Neural progenitor cell (in vitro differentiated cells): Measurements from ENCODE around the gene S100B. TPM values are rescaled to one million over a fixed set of nuclear protein-coding genes. Genes with fewer than 3 reads are reported as not detected.

Source experiments
- DNase-seq: peaks from one replicate; pipeline ENCODE4 v3.0.0-alpha.2; 2016; ENCODE audit warnings: low spot score
- H2AFZ ChIP-seq: fragments of 200-600 bp; sonication (generic); replicated peaks from 2 replicates; pipeline ENCODE4 v1.6.1; 2016; ENCODE audit warnings: antibody characterized with exemption
- H3F3A ChIP-seq: fragments of 200-600 bp; sonication (generic); 2 replicates; pipeline ENCODE4 v1.6.1; 2016; ENCODE audit warnings: antibody characterized with exemption, low read depth
- H3K27ac ChIP-seq: fragments of 200-600 bp; sonication (generic); 2 replicates; pipeline ENCODE4 v1.5.1; 2016; ENCODE audit warnings: mild to moderate bottlenecking
- H3K27me3 ChIP-seq: fragments of 200-600 bp; sonication (generic); 2 replicates; pipeline ENCODE4 v1.6.1; 2016; ENCODE audit warnings: mild to moderate bottlenecking, moderate library complexity
- H3K36me3 ChIP-seq: fragments of 200-600 bp; sonication (generic); 2 replicates; pipeline ENCODE4 v1.5.1; 2016
- H3K4me1 ChIP-seq: fragments of 200-600 bp; sonication (generic); 2 replicates; pipeline ENCODE4 v1.6.1; 2016; ENCODE audit warnings: mixed run types
- H3K4me2 ChIP-seq: fragments of 200-600 bp; sonication (generic); 2 replicates; pipeline ENCODE4 v1.6.1; 2016
- H3K4me3 ChIP-seq: fragments of 200-600 bp; sonication (generic); 2 replicates; pipeline ENCODE4 v1.5.1; 2016
- H3K79me2 ChIP-seq: fragments of 200-600 bp; sonication (generic); 2 replicates; pipeline ENCODE4 v1.6.1; 2016; ENCODE audit warnings: low read depth
- H3K9ac ChIP-seq: fragments of 200-600 bp; sonication (generic); 2 replicates; pipeline ENCODE4 v1.6.1; 2016
- H3K9me3 ChIP-seq: fragments of 200-600 bp; sonication (generic); 2 replicates; pipeline ENCODE4 v1.5.1; 2016; ENCODE audit warnings: low read depth
- H4K20me1 ChIP-seq: fragments of 200-600 bp; sonication (generic); 2 replicates; pipeline ENCODE4 v1.6.1; 2016; ENCODE audit warnings: low read depth
- H3K27ac Mint-ChIP-seq: 3 replicates; pipeline ENCODE4 v1.8.0; 2021; ENCODE audit warnings: mixed read lengths
- H3K27me3 Mint-ChIP-seq: 2 replicates; pipeline ENCODE4 v1.8.0; 2022; ENCODE audit warnings: low read depth, mild to moderate bottlenecking, inconsistent platforms, moderate library complexity, mixed read lengths; ENCODE audit not compliant: insufficient read depth
- H3K36me3 Mint-ChIP-seq: 3 replicates; pipeline ENCODE4 v1.8.0; 2021; ENCODE audit warnings: mixed read lengths
- H3K4me1 Mint-ChIP-seq: 3 replicates; pipeline ENCODE4 v1.8.0; 2021; ENCODE audit warnings: mixed read lengths
- H3K4me3 Mint-ChIP-seq: 3 replicates; pipeline ENCODE4 v1.8.0; 2021; ENCODE audit warnings: mild to moderate bottlenecking, moderate library complexity, mixed read lengths
- H3K9me3 Mint-ChIP-seq: 3 replicates; pipeline ENCODE4 v1.8.0; 2020; ENCODE audit warnings: mixed read lengths
- EZH2 ChIP-seq: fragments of 200-600 bp; sonication (generic); IDR thresholded peaks from 2 replicates; pipeline ENCODE4 v1.6.1; 2017; ENCODE audit warnings: antibody characterized with exemption, mild to moderate bottlenecking, moderate library complexity
- EZH2phosphoT487 ChIP-seq: fragments of 200-600 bp; sonication (generic); IDR thresholded peaks from 2 replicates; pipeline ENCODE4 v1.6.1; 2017; ENCODE audit warnings: antibody characterized with exemption
- total RNA-seq: library from RNA; depleted of rRNA; stranded (reverse); fragments of >200 nt; gene quantifications from 2 replicates; pipeline ENCODE4 v1.2.3, GENCODE V29; 2015; ENCODE audit warnings: low replicate concordance
- TF ChIP-seq, protein P1 (sequence below): fragments of 200-600 bp; sonication (generic); IDR thresholded peaks from 2 replicates; pipeline ENCODE4 v1.5.1; 2017; ENCODE audit warnings: antibody characterized with exemption, mild to moderate bottlenecking

Gene S100B
- total RNA-seq, 1 donor from 2014 or later, result 0.60 TPM

DNA sequence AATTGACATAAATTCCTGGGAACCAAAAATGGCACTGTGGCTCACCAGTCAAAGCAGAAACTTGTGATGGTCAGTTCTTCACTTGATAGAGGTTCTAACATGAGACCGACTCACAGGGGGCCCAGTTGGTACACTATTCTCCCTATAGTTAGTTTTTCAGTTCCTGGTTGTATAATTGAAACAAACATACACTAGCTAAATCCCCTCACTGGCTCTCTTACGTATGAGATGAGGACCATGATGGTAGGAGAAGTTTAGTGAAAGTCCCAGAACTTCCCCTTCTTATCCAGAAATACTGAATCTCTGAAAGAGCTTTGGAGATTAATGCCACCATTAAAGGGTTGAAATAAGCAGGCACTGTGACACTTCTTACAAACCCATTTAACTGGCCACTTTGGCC is 2.8 kb upstream of the S100B start:
- no peak overlapping the region for H3K9ac ChIP-seq

DNA sequence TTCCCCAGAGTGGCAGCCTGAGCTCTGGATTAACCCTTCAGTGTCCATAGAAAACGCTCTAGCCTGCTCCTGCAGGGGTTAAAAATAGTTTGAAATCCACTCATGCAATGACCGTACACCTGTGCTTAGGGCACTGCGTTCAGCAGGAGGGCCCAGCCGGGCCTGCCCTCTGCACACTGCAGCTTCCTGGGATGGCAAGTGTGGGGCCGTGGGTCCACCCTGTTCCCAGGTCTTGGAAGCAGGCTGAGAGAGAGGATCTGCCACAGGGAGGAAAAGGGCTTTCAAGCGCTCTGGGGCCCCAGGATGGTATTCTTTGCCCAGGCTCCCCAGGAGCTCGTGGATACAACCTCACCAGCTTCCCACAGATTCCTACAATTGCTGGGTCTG is 1.5 kb upstream of the S100B start:
- H3K4me1 ChIP-seq, result peaks cover 22% of the 10 kb centered on the region
- Mint-ChIP-seq H3K4me1 (peaks cover 48% of the 10 kb centered on the region), H3K27me3 (peaks cover 7% of the 10 kb centered on the region), H3K4me3 (no peak overlapping the region), H3K36me3 (peaks cover 3% of the 10 kb centered on the region), H3K9me3 (peaks cover 26% of the 10 kb centered on the region), H3K27ac (no peak overlapping the region)
- no peaks in the 10 kb centered on the region for H3K9me3 ChIP-seq
- H4K20me1 ChIP-seq, result no peaks in the 10 kb centered on the region
- H3K27ac ChIP-seq, result no peak overlapping the region
- peaks cover 10% of the 10 kb centered on the region for H3F3A ChIP-seq
- no peak for TF ChIP-seq EZH2phosphoT487
- TF ChIP-seq EZH2, result no peak
- TF ChIP-seq, protein P1, sequence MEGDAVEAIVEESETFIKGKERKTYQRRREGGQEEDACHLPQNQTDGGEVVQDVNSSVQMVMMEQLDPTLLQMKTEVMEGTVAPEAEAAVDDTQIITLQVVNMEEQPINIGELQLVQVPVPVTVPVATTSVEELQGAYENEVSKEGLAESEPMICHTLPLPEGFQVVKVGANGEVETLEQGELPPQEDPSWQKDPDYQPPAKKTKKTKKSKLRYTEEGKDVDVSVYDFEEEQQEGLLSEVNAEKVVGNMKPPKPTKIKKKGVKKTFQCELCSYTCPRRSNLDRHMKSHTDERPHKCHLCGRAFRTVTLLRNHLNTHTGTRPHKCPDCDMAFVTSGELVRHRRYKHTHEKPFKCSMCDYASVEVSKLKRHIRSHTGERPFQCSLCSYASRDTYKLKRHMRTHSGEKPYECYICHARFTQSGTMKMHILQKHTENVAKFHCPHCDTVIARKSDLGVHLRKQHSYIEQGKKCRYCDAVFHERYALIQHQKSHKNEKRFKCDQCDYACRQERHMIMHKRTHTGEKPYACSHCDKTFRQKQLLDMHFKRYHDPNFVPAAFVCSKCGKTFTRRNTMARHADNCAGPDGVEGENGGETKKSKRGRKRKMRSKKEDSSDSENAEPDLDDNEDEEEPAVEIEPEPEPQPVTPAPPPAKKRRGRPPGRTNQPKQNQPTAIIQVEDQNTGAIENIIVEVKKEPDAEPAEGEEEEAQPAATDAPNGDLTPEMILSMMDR, result no peak
- no peak overlapping the region for H3K4me3 ChIP-seq
- DNase-seq, result no peak
- H3K27me3 ChIP-seq, result no peaks in the 10 kb centered on the region
- H3K4me2 ChIP-seq, result no peak overlapping the region
- no peaks in the 10 kb centered on the region for H3K36me3 ChIP-seq
- H2AFZ ChIP-seq, result no peak overlapping the region
- H3K79me2 ChIP-seq, result no peaks in the 10 kb centered on the region
- H3K9ac ChIP-seq, result no peak overlapping the region

More for the DNA sequence above, 2.8 kb upstream of the S100B start:
- peaks cover 18% of the 10 kb centered on the region for H3K4me1 ChIP-seq
- H3K27me3 Mint-ChIP-seq, result peaks cover 7% of the 10 kb centered on the region
- no peak overlapping the region for H3K4me2 ChIP-seq
- no peak for TF ChIP-seq EZH2phosphoT487
- TF ChIP-seq, protein P1, result no peak
- TF ChIP-seq EZH2, result no peak
- DNase-seq, result no peak
- no peak overlapping the region for H3K4me3 Mint-ChIP-seq
- no peaks in the 10 kb centered on the region for H4K20me1 ChIP-seq
- no peak overlapping the region for H3K27ac ChIP-seq
- peaks cover 37% of the 10 kb centered on the region for H3K4me1 Mint-ChIP-seq
- H3K36me3 Mint-ChIP-seq, result peaks cover 3% of the 10 kb centered on the region
- H2AFZ ChIP-seq, result no peak overlapping the region
- peaks cover 10% of the 10 kb centered on the region for H3F3A ChIP-seq
- no peak overlapping the region for H3K27ac Mint-ChIP-seq
- H3K9me3 ChIP-seq, result no peaks in the 10 kb centered on the region
- no peak overlapping the region for H3K4me3 ChIP-seq
- H3K36me3 ChIP-seq, result no peaks in the 10 kb centered on the region
- no peaks in the 10 kb centered on the region for H3K79me2 ChIP-seq
- peaks cover 30% of the 10 kb centered on the region for H3K9me3 Mint-ChIP-seq
- no peaks in the 10 kb centered on the region for H3K27me3 ChIP-seq

DNA sequence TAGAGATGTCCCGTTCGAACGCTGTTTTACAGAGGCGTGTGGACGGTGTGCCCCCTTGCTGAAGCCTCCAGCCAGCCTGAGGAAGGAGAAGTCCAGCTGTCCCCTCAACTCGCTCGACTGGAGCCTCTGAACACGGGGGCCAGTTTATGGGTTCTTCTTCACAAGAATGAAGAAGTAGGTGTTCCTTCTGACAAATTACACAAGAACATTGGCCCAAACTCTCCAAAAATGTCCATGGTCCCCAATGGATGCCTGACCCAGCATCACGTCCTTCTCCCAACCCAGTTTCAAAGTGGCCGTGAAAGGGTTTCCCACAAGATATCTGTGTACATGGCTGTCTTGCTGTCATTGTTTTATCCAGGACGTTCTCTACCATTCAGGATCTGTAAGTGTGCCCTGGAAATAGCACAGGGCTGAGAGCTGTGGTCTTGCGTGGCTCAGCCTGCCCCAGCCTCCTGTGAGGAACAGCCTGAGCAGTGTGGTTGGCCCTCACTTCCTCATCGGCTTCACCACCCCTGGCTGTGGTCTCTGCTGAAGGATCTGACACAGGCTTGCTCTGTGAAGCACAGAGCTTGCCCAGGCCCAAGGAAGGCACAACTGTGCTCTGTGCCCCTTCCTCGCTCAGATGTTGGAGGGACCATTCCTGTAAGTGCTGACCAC is 1.0 kb upstream of the S100B start:
- peaks cover 10% of the 10 kb centered on the region for H3F3A ChIP-seq
- Mint-ChIP-seq H3K4me3 (no peak overlapping the region), H3K9me3 (peaks cover 24% of the 10 kb centered on the region), H3K27ac (peak overlapping the region; percentile 90), H3K27me3 (peaks cover 7% of the 10 kb centered on the region), H3K4me1 (peaks cover 51% of the 10 kb centered on the region), H3K36me3 (peaks cover 3% of the 10 kb centered on the region)
- H3K4me3 ChIP-seq, result no peak overlapping the region
- H3K27me3 ChIP-seq, result no peaks in the 10 kb centered on the region
- no peaks in the 10 kb centered on the region for H3K9me3 ChIP-seq
- no peaks in the 10 kb centered on the region for H3K36me3 ChIP-seq
- TF ChIP-seq EZH2 (no peak), EZH2phosphoT487 (no peak)
- TF ChIP-seq, protein P1, result no peak
- no peaks in the 10 kb centered on the region for H3K79me2 ChIP-seq
- no peaks in the 10 kb centered on the region for H4K20me1 ChIP-seq
- peak overlapping the region; percentile 22 for H2AFZ ChIP-seq
- H3K9ac ChIP-seq, result no peak overlapping the region
- H3K27ac ChIP-seq, result no peak overlapping the region
- H3K4me2 ChIP-seq, result no peak overlapping the region
- peaks cover 22% of the 10 kb centered on the region for H3K4me1 ChIP-seq
- no peak for DNase-seq
